VCaP (cell line): ENCODE data around the gene FZD7.
A peak's percentile ranks its signal among the peaks of the same experiment; 100 is the strongest.

ENCODE experiments used
- H3K27ac ChIP-seq: fragments of 450-650 bp; 2 replicates; pipeline ENCODE4 v1.5.1; 2017
- CTCF ChIP-seq: fragments of 450-650 bp; conservative IDR thresholded peaks from 2 replicates; pipeline ENCODE4 v1.5.1; 2017; ENCODE audit warnings: mild to moderate bottlenecking, moderate library complexity

Gene FZD7

GRCh38 chr2:202049092-202049728 lies 15.6 kb downstream of the FZD7 start:
- TF ChIP-seq CTCF = no peak
- no peak overlapping the region for H3K27ac ChIP-seq

- no peak overlapping the region for H3K27ac ChIP-seq
- no peak for TF ChIP-seq CTCF
Observed at GRCh38 chr2:202049840-202050239, 16.2 kb downstream of the FZD7 start.

DNA sequence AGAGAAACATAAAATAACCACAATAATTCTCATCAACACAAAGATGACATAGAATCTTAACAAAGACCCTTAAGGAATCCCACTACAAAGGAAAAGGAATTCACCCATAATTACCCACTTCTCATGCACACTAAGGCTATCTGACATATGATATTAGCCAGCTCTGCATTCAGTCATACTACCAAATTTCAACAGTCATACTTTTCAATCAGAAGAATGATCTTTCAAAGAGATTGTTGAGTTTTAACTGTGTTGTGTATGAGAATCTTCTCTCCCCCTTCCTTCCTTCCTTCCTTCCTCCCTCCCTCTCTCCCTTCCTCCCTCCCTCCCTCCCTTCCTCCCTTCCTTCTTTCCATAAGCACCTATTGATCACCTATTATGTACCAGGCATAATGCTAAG lies 17.0 kb downstream of the FZD7 start:
- no peak overlapping the region for H3K27ac ChIP-seq
- no peak for TF ChIP-seq CTCF

GRCh38 chr2:202051499-202052161 lies 18.0 kb downstream of the FZD7 start:
- no peak overlapping the region for H3K27ac ChIP-seq
- TF ChIP-seq CTCF = no peak

GRCh38 chr2:202052235-202052634 lies 18.6 kb downstream of the FZD7 start:
- H3K27ac ChIP-seq = no peak overlapping the region

DNA sequence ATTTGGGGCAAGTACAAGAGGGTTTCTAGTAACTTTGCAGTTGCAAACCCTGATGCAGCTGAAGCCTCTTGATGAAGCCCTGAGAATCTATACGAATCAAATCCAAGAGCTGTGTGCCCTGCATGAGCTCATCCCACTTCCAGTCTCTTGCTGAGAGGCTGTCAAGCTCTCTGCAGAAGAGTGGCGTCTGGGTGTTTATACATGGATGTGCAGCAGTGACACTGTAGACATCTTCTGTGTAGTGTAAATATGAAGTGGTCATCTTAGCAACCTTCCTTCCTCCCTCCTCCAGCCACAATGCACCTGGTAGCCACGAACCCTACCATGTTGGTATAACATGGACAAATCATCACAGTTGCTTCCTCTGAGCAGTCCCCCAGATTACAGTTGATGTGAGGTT lies 21.0 kb downstream of the FZD7 start:
- H3K27ac ChIP-seq = no peak overlapping the region
- no peak for TF ChIP-seq CTCF

More at GRCh38 chr2:202052235-202052634, 18.6 kb downstream of the FZD7 start:
- no peak for TF ChIP-seq CTCF

- no peak overlapping the region for H3K27ac ChIP-seq
- peak; percentile 73 for TF ChIP-seq CTCF
Observed at GRCh38 chr2:202056611-202057010, 23.0 kb downstream of the FZD7 start.
